Ammon's horn (tissue), 1 donor: ENCODE measurements around the gene SCRG1.

ENCODE experiments used
- DNase-seq: peaks from one replicate; pipeline ENCODE4 v3.0.0-alpha.2; 2016; ENCODE audit warnings: low spot score

SCRG1 gene

DNA sequence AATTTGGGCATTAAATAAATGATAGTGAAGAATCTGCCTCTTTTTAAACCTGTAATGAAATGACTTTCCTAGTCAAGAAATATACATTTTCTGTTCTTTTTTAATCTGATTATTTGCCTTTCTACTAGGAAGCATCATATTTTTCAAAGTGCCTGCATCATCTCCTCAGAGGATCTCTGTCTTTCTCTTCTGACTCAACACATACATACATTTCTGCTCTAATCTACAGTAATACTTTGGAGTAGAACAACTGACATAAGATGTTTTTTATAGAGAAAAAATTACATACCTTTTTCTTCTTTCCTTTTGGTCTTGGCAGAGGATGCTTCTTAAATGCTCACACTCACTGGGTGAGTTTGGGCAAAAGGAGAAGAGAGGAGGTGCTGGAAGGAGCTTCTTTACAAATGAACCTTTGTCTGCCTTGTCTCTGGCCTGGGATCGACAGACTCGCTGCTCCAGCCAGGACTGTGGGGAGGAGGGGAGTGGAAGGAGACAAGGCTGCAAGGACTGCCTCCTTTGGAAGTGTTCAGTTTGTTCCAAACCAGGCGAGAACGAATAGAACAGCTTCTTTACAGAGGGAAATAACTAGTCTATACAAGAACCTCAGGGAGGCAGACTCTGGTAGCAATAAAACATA lies at the start of gene SCRG1:
SCRG1 (minus strand) TSS at position 338 of the 637 bp plus-strand sequence. CDS start 7,702 bp downstream, outside the sequence.
- DNase-seq = peak; percentile 90

DNA sequence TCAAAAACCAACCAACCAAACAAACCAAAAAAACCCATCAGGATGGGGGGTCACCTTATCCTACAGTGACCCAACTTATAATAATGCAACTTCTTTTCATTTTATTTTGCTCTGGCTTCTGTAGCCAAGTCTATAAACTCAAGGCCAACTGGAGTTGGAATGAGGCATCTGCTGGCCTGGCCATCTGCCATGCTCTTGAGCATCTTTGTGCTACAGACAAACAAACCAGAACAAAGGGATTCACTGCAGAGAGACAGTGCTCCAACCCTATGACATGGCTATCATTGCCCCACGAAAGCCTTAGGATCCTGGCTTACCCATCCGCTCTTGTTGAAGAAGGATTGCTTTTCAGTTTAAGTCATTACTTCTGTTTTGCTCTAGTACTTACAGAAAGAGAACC lies 49.2 kb upstream of the SCRG1 start:
- DNase-seq = peak; percentile 88

DNA sequence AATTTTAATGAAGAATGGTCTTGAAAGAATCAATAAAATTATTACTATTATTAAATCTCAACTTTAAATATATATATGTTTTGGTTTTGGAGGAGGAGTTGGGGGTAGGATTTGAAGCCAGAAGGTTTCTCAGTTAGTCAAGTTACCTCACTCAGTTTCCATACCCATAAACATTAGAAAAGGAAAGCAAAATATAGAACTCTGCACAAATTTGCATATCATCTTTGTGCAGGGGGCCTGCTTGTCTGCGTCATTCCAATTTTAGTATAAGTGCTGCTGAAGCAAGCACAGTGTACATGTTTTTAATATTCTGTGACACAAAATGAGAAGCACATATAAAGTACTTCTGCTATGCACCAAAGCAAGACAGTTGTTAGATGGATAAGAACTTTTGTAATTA lies 47.5 kb upstream of the SCRG1 start:
- no peak for DNase-seq

- no peak for DNase-seq
Observed at GRCh38 chr4:173443121-173443520, 44.2 kb upstream of the SCRG1 start.

- no peak for DNase-seq
Observed at GRCh38 chr4:173442223-173442932, 43.5 kb upstream of the SCRG1 start.

DNA sequence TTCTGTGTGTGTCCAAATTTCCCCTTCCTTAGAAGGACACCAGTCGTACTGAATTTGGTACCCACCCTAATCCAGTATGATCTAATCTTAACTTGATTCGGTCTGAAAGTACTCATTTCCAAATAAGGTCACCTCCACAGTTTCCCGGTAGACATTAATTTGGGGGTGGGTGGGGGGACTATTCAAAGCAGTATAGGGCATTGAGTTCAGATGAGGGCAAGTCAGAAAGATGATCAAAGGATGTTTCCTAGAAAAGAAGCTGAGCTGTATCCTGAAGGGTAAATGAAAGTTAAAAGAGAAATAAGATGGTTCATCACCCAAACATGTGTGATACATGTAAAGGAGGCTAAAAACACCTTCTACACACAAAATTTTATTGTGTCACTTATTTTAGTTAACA lies 42.0 kb upstream of the SCRG1 start:
- DNase-seq = no peak

GRCh38 chr4:173436771-173437265 lies 37.9 kb upstream of the SCRG1 start:
- DNase-seq = no peak

DNA sequence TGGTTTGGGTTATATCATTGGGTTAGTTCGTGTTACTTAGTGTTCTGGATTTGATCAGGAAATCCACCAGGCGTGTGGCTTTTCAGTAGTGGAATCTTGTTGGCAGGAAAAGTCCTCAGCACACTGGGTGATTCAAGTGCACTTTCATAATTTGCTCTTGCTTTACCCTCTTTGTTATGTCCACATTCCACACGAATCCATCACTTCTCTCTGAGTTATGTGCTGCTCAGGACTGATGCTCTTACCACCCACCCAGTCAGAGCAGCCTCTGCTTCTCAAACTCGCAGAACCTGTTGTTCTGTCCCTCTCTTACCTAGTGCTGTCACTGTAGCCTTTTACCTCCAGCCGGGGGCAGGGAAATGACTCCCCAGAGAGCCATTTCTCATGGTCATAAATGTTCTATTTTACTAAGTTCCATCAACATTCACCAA lies 37.2 kb upstream of the SCRG1 start:
- no peak for DNase-seq

DNA sequence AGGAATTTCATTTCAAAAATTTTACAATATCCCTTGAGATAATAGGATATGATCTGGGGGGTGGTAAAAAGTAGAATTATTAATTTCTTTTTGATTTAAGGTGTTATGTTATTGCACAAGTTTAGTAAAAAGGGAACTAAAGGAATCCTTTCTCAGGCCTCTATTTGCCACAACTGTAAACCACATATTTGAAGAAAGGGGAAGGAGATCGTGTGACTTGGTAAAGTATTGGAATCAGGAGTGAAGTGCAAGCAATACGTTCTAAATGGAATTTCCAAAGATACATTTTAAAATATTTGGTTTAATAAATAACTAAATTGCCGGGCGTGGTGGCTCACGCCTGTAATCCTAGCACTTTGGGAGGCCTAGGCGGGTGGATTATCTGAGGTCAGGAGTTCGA lies 35.3 kb upstream of the SCRG1 start:
- DNase-seq = no peak

- DNase-seq = no peak
Observed at GRCh38 chr4:173433447-173433846, 34.5 kb upstream of the SCRG1 start.

DNA sequence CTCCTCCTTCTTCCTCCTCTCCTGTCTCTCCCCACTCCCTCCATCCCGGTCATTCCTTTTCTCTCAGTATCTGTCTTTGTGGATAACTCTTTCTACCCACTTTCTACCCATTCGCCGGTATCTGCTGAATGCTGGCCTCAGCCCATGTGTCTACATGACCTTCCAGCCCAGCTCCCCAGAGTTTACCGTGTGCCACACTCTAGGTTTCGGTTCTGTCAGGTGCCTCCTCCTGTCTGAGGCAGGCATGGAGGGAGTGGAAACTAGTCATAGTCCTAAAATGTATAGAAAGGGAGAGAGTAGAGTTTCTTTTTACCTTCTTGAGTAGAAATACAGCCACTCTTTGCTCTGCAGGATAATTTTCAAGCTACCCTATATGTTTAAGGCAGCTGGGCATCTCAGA lies 33.5 kb upstream of the SCRG1 start:
- no peak for DNase-seq

DNA sequence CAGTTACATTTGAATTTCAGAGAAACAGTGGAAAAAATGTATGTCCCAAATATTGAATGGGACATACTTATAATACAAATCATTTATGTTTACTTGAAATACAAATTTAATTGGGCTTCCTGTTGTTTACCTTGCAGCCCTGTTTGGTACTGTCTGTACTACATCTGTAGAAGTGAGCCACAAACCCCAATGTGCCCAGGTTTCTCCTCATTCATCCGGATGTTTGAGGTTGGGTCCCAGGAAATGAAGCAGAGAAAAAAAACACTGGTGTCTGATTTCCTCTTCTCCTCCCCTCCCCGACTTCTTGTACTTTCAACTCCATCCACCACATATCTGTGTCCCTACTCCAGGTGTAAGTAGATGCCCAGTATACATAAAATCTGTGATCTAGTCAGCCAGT lies 27.1 kb upstream of the SCRG1 start:
- no peak for DNase-seq

- DNase-seq = no peak
Observed at GRCh38 chr4:173424899-173425805, 26.2 kb upstream of the SCRG1 start.

DNA sequence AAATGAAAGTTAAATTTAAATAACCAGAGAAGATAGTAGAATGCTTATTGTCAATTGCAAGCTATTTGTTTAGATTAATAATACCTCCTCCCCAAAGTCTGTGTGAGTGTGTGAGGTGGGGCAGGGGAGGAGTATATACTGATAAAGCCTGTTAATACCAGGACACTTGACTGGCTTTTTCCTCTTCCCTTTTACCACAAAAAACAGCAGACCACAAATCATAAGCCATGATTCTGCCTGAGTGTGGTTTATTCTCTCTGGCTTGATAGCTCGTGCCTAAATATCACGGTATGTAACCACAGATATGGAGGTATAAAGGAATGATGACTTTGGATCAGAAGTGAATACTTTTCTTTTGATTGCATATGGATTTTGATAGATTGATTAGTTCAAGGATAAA lies 21.9 kb upstream of the SCRG1 start:
- no peak for DNase-seq

- peak; percentile 33 for DNase-seq
Observed at GRCh38 chr4:173420324-173420752, 21.4 kb upstream of the SCRG1 start.

DNA sequence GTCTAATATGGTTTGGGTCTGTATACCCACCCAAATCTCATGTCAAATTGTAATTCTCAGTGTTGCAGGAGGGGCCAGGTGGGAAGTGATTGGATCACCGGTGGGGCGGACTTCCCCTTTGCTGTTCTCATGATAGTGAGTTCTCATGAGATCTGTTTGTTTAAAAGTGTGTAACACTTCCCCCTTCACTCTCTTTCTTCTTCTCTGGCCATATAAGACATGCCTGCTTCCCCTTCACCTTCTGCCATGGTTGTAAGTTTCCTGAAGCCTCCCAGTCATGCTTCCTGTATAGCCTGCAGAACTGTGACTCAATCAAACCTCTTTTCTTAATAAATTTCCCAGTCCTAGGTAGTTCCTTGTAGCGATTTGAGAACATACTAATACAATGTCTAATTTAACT lies 19.7 kb upstream of the SCRG1 start:
- no peak for DNase-seq

- DNase-seq = no peak
Observed at GRCh38 chr4:173417833-173418232, 18.9 kb upstream of the SCRG1 start.

DNA sequence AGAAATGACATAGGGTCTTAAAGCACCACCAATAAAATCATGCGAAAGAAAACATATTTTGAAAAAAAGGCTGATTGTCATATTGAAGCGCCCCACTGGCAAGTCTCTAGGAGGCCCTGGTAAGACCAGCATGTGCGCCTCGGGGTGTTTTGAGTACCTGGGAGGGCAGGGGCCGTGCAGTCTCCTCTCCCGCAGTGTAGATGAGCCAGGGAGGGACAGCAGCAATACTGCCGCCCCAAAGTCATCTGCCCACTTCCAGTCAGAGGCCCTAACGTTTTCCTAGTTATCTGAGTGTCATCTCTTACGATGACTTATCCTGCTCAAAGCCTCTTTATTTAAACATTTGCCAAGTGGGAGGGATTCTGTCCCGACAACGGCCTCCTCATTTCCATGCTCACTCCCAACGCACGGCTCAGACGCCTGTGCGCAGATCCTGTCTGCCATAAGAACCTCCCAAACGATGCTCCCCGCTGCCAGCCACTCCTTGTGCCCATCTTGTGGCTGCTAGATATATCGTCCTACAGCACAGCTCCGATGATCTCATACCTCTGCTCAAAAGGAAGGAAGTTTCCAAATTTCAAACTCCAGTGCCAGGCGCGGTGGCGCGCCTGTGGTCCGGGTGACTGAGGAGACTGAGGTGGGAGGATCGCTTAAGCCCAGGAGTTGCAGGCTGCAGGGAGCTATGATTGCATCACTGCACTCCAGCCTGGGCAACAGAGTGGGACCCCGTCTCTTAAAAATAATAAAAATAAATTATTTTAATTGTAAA lies 17.2 kb upstream of the SCRG1 start:
- peak; percentile 58 for DNase-seq

GRCh38 chr4:173415092-173415491 lies 16.2 kb upstream of the SCRG1 start:
- DNase-seq = no peak

GRCh38 chr4:173414456-173414855 lies 15.5 kb upstream of the SCRG1 start:
- no peak for DNase-seq

- no peak for DNase-seq
Observed at GRCh38 chr4:173413036-173413435, 14.1 kb upstream of the SCRG1 start.
